NCI-H510A (cell line): ENCODE results near the gene KISS1R.
"Not testable (repeated sequence)": the region's sequence is repeated elsewhere in the genome, so short reads cannot be mapped to it uniquely, and the experiment has no call there.

Experiments used
- DNase-seq: peaks from one replicate; lab custom pipeline; 2025; lab: John Stamatoyannopoulos, UW

KISS1R gene

GRCh38 chr19:953445-954271 lies 36.5 kb downstream of the KISS1R start:
- no peak for DNase-seq

DNA sequence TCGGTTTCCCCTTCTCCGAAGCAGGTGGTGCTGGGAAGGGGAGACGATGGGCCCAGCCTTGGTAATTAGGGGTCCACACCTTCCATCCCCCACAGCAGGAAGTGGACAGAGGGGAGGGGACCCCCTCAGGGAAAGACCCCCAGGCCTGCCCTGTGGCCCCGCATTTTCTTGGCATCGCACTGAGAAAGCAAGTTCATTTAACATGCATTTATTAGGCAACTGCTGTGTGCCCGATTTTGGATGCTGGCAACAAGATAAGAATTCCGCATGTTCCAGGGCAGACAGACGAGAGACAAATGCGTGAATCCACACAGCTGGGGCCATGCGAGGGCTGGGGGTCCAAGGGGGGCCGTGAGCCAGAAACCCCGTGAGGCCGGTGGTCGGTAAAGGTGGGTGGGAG lies 37.1 kb downstream of the KISS1R start:
- DNase-seq, result no peak

DNA sequence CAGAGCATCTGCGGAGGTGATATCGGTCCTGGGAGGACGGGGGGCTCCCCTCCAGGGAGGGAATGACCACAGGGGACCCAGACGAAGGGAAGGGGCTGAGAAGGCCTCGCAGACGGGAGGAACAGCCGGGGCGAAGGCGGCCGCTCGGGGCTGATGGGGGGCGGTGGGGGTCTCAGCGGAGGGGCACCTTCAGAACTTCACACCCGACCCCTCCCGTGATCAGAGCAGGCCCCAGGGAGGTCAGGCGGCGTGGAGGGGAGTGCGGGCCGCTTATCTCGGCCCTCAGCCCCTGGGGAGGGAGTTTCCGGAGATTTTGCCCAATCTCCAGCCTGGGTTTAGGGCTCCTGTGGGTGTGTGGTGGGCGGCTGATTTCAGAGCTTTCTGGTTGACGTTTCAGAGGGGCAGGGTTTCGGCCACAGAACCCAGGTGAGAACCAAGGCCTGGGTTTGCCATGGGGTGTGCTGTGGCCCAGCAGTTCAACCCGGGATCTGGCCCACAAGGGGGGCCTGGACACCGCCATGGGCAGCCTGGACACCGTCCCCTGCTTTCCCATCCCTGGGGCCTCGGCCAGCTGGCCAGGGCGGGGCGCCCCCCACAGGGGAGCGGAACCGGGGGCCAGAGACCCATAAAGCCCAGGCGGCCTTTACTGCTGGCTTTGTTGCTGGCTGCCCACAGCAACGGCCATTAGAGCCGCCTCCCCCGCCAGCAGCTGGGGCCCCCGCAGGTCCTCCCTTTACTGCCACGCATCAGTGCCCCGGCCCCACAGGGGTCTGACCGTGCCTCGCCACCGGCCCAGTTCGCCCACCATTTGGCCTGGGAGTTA lies 37.8 kb downstream of the KISS1R start:
- no peak for DNase-seq

GRCh38 chr19:955803-956765 lies 39.0 kb downstream of the KISS1R start:
- DNase-seq, result no peak

- DNase-seq, result no peak
Observed at GRCh38 chr19:956766-957440, 39.8 kb downstream of the KISS1R start.

DNA sequence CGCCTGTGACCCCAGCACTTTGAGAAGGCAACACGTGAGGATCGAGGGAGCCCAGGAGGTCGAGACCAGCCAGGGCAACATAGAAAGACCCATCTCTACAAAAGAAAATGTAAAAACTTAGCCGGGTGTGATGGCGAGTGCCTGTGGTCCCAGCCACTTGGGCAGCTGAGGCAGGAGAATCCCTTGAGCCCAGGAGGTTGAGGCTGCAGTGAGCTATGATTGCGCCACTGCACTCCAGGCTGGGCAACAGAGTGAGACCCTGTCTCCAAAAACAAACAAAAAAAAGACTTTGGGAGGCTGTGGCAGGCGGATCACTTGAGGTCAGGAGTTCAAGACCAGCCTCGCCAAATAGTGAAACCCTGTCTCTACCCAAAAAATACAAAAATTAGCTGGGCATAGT lies 40.4 kb downstream of the KISS1R start:
- DNase-seq, result not testable (repeated sequence)

DNA sequence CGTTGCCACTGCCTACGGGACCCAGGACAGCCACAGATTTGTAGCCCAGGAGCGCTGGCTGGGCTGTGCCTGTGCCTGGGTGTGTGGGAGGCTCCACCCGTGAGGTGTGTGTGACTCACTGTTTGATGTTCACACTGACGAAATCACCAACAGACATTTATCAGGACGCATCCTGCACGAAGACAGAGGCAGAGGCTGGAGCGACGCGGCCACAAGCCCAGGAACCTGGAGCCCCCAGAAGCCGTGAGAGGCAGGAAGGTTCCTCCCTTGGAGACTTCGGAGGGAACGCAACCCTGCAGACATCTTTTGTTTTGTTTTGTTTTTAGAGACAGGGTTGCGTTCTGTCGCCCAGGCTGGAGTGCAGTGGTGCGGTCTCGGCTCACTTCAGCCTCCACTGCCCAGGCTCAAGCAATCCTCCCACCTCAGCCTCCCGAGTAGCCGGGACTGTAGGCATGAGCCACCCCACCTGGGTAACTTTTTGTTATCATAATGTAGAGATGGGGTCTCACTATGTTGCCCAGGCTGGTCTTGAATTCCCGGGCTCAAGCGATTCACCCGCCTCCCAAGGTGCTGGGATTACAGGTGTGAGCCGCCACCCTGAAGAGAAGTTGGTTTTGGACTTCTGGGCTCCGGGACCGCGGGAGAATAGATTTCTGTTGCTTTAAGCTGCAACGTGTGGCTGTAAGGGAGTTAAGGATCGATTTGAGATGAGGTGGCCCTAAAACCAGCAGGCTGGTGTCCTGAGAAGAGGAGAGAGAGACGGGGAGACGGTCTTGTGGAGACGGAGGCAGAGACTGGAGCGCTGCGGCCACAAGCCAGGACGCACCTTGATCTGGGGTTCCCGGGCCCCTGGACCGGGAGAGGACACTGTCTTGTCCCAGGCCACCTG lies 42.1 kb downstream of the KISS1R start:
- DNase-seq, result no peak

- no peak for DNase-seq
Observed at GRCh38 chr19:960020-960419, 42.9 kb downstream of the KISS1R start.

DNA sequence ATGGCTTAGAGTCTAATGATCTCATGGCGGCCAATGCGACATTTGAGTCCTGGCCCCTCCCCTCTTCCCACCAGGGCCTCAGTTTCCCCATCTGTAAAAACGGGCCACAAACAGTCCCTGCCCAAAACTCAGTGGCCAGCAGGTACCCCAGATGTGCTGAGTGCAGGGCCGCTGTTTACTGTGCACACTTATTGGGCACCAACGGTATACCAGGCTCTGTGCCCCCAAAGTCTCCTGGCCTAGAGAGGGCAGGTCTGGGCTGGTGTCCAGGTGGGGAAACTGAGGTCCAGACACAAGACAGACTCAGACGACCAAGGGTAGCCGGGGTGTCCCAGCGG lies 43.4 kb downstream of the KISS1R start:
- no peak for DNase-seq

DNA sequence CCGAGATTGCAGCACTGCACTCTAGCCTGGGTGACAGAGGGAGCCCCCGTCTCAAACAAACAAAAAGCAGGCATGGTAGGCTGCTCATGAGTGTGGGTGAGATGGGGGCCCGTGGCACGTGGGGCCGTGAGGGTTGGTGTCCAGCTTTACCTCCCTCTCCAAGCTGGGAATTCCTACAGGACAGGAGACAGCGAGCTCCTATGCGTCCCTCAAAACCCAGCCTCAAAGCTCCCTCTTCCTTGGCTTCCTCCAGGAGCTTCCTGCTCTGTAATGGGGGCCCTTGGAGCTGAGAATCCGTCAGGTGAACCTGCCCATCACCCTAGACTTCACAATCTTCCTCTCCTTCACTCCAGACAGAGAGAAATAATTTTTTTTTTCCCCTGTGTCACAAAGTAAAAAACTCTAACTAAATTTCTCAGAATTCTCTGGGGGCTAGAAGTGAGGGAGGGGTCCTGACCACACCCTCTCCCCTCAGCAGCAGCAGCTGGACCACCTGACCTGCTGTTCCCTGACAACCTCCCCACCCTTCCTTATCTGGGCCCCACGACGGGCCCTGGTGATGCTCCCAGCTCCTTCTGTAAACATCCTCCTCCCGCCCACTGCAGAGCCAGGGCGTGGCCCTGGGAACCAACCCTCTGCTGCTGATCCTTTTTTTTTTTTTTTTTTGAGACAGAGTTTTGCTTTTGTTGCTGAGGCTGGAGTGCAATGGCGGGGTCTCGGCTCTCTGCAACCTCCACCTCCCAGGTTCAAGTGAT lies 44.9 kb downstream of the KISS1R start:
- DNase-seq, result no peak

- DNase-seq, result no peak
Observed at GRCh38 chr19:962683-963400, 45.7 kb downstream of the KISS1R start.

- no peak for DNase-seq
Observed at GRCh38 chr19:963486-963951, 46.4 kb downstream of the KISS1R start.

DNA sequence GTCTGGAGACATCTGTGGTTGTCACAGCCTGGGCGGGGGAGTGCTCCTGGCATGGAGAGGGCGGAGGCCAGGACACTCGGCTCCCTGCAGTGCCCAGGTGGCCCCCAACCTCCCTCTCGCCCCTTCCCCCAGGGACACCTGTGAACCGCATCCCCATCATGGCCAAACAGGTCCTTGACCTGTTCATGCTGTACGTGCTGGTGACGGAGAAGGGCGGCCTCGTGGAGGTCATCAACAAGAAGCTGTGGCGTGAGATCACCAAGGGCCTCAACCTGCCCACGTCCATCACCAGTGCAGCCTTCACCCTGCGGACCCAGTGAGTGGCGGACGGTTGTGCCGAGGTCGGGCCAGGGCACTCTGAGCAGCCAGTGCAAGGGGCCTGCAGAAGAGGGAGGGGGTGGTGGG lies 47.0 kb downstream of the KISS1R start:
- no peak for DNase-seq

DNA sequence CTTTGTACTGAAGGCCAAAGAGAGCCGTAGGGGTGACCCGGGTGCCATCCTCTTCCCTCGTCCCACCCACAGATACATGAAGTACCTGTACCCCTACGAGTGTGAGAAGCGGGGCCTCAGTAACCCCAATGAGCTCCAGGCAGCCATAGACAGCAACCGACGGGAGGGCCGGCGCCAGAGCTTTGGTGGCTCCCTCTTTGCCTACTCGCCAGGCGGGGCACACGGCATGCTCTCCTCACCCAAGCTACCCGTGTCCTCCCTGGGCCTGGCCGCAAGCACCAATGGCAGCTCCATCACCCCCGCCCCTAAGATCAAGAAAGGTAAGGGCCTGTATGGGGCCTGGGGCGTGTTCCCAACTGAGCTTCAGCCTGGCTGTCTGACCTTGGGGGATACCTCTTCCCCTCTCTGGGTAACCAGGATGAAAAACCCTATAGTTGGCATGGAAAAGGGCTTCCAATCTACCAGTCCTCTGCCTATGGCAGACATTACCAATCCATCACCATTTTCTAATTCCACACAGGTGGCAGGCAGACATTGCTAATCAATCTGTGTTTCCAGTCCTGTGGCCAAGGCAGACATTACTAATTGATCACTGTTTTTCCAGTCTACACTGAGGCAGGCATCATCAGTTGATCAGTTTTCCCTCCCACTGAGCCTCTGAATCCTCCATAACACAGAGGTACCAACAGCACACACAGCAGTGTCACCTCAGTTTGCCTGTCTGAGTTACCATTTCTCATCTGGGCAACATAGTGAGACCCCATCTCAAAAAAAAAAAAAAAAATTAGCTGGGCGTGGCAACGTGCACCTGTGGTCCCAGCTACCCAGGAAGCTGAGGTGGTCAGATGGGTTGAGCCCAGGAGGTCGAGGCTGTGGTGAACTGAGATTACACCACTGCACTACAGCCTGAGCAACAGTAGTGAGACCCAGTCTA lies 47.9 kb downstream of the KISS1R start:
- DNase-seq, result peak; percentile 9

- DNase-seq, result no peak
Observed at GRCh38 chr19:966485-967088, 49.5 kb downstream of the KISS1R start.
